ENCODE measurements around the gene LRRC34. TPM values are rescaled to one million over a fixed set of nuclear protein-coding genes. Genes with fewer than 3 reads are reported as not detected.

LRRC34 gene
- total and polyA plus RNA-seq, 10 of the 15 experiments (the other 5 are each of a cell fraction or from before 2014, with no cell fraction given) = 0.24 to 3.7 (median 1.7) TPM

GRCh38 chr3:169846458-169847193, 33.9 kb upstream of the LRRC34 start (continued):
- TF ChIP-seq E4F1 (IDR thresholded peaks at IDR 0.05; ENCODE audit: borderline replicate concordance, partially characterized antibody) (no peak), ZNF622 (IDR thresholded peaks at IDR 0.05) (no peak), SREBF2 (IDR thresholded peaks at IDR 0.05; ENCODE audit: low read length) (no peak), JUNB (IDR thresholded peaks at IDR 0.05) (peak; percentile 94), MTA2 (IDR thresholded peaks at IDR 0.05; ENCODE audit: low read depth) (peak; percentile 55; the same call in 1 of the 2 replicates), KLF5 (IDR thresholded peaks at IDR 0.05; ENCODE audit: partially characterized antibody) (no peak), BCL3 (IDR thresholded peaks at IDR 0.05; ENCODE audit: borderline replicate concordance, insufficient read depth, low read depth, low read length, poor library complexity, severe bottlenecking) (peak; percentile 69), POLR2AphosphoS5 (IDR thresholded peaks at IDR 0.05; ENCODE audit: low read length) (no peak), BRCA1 (IDR thresholded peaks at IDR 0.05; ENCODE audit: low read depth, low read length) (no peak), FOS (IDR thresholded peaks at IDR 0.05; ENCODE audit: borderline replicate concordance, extremely low read depth, insufficient read length) (no peak), EZH2 (IDR thresholded peaks at IDR 0.05; ENCODE audit: borderline replicate concordance, control insufficient read depth, low read depth, low read length) (no peak), NKRF (conservative IDR thresholded peaks at IDR 0.05) (no peak), ZBTB33 (IDR thresholded peaks at IDR 0.05) (no peak), ATF2 (IDR thresholded peaks at IDR 0.05; ENCODE audit: low read length) (peak; percentile 81), ZNF384 (IDR thresholded peaks at IDR 0.05; ENCODE audit: borderline replicate concordance, low read depth, low read length) (no peak), HCFC1 (IDR thresholded peaks at IDR 0.05; ENCODE audit: low read length) (no peak), JUND (IDR thresholded peaks at IDR 0.05; ENCODE audit: low read depth, low read length) (no peak), TBL1XR1 (IDR thresholded peaks at IDR 0.05; ENCODE audit: low read depth, low read length) (no peak), GATAD2B (conservative IDR thresholded peaks at IDR 0.05; ENCODE audit: low read depth) (no peak), ZNF207 (IDR thresholded peaks at IDR 0.05; ENCODE audit: borderline replicate concordance) (no peak)
